ENCODE data around the gene NSMCE1.

The NSMCE1 gene

DNA sequence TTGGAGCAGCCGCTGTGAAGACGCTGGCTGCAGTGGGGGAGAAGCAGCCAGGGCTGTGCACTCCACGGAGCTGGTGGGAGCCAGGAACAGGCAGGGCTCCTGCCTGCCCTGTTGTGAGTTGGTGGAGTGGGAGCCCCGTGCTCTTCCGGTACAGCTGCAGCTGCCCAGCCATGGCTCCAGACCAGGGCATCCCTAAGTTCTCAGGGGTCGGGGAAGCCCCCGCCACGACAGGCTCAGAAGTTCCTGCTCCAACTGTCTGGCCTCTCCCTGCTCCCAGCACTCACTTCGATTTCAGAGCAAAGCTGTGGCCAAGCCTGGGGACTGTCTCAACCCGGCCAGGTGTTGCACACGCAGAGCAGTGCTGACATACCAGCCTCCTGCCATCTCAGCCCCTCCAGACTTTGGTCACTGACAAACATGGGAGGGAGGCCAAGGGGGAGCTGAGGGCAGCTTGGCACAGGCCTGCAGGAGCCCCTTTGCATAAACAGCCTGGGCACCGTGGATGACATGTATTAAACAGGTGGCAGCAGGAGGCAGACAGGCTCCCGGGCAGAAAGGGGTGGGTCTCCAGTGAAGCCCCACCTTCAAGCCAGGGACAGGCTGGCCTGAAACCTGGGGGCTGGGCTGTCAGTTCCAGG lies 79.1 kb downstream of the NSMCE1 start:
- DNase-seq: no peak

DNA sequence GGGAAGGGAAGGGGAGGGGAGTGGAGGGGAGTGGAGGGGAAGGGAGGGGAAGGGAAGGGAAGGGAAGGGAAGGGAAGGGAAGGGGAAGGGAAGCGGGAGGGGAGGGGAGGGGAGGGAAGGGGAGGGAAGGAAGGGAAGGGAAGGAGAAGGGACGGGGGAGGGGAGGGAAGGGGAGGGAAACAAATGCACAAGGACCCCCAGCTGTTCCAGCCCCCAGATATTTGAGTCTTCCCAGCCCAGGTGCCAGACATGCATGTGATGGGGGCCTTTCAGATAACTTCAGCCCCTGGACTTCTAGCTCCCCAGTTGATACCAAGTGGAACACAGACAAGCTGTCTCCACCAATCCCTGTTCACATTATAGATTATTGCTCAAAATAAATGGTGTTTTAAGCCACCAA lies 79.9 kb downstream of the NSMCE1 start:
- no peak for DNase-seq

DNA sequence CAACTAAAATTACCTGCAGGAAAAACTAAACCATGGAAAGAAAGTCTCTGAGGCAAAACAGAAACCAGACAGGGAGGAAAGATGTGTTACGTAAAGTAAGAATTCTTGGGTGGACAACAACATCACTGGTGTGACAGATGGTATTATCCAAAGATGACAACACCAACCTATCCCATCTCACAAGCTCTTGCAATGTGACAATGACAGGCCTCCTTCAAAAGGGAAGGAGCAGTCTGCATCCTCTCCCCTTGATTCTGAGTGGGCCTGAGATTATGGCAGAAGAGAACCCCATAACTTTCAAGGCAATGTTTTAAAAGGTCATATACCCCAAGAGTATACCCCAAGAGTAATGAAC lies 82.8 kb downstream of the NSMCE1 start:
- no peak for DNase-seq

DNA sequence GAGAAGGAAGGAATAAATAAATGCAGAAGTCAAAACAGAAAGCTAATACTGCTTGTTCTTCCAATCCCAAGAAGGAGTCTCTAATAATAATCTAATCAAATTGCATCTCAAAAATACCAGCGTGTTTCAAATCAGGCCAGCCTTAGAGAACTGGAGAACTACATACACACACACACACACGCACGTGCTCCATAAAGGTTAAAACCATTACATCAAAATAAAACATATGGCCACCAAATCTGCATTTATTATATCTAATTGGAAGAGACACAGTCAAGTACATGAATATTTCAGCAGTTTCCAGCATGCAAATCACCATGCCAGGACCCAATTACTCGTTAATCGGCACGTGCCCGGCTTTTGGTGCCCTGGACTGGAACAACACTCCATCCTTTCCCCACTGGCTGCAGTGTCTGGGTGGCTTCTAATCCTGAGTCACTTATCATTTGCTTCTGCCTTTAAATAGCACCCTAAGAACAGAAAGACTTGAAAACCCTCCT lies 85.6 kb downstream of the NSMCE1 start:
- no peak for DNase-seq

DNA sequence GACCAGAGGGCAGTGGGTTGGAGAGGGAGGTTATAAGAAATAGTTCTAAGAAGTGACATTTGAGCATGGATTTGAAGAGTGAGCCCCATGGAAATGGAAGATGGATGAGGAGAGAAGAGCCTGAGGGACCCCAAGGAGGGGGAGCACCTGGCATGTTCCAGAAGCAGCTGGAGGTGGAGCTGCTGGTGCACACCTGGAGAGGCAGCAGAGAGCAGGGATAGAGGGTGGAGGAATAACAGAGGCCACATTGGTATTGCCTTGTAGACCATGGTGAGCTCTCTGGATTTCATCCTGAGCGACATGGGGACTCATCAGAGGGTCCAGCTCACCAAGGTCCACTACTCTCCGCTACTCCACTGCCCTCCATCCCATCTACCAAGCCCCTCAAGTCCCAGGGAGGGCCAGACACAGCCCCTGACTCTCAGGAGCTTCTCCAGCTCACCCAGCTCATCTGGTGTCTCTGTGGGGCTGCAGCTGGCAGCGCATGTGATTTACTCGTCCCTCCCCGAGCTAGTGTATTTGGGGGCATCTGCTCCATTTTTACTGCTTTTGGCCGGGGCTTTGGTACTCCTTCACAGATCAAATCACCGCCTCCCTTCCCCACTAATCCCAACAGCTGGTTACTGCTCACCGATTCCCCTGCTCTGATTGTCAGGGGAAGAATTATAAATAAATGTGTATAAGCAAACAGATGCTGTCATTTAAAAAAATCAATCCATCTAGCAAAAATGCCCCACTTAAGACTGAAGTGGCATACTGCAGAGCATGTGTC lies 87.4 kb downstream of the NSMCE1 start:
- DNase-seq: no peak

DNA sequence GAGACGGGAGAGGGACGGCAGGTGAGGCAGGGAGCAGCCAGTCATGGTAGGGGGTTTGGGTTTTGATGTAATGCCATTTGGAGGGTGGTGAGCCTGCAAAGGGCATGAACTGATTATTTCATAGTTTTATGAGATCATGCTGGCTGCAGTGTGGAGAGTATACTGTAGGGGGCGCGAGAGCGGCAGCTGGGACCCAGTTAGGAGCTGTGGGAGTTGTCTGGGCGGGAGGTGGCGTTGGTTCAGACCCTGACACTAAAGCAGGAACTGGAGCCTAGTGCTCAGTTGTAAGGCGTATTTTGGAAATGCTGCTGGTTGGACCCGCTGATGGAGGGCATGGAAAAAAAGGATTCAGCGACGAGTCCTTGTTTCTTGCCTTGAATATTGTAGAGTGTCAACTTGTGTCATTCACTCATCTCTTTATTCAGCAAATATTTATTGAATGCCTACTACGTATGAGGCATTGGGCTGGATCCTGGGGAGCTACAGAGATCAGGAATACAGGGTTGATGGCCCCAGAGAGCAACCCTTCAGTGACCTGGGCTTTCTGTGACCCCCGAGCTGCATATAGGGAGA lies 89.0 kb downstream of the NSMCE1 start:
- no peak for DNase-seq

DNA sequence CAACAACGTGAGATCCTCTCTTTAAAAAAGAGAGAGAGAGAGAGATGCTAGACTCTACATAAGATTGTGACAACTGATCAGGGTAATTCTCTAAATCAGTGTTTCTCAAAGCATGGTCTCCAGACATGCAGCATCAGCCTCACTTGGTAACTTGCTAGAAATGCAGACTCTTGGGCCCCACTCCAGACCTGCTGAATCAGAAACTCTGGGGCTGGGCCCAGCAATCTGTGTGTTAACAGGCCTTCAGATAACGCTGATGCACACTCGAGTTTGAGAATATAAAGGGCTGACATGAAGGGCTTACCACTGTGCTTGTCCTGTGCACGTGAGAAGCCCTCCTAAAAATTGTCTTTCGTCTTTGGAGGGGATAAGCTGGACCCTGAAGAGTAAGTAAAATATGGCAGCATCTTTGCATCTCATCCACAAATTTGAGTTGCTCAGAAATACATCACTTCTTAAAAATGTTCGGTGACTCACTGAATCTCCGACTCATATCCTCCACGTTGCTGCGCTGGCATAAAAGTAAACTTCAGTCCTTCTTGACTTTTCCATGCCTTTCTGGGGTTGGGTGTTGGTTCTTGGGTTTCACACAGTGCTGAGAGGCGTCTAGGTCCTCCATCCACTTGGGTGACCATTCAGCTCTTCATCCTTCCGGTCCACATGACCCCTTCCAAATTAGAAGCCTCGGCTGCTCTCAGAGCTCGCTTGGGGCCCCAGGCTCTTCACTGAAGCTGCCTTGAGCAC lies 91.4 kb downstream of the NSMCE1 start:
- peak; percentile 34 for DNase-seq

DNA sequence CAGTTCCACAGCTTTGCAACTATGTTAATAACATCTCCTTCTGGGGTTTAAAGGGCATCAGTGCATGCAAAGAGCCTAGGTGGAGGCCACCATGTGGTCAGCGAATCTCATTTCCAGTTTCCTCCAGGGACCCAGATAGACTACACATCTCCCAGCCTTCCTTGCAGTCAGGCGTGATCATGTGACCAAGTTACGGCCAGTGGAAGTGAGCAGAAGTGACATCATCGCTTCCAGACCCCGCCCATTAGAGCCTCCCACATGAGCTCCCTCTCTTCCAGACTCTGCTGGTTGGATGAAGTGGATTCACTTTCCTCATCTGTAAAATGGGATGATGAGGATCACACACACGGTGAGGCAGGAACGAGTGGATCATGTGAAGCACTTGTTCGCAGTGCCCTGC lies 92.7 kb downstream of the NSMCE1 start:
- DNase-seq: no peak

Measured in amniotic stem cell (primary cell).